ENCODE data around the gene GCNT2. TPM values are rescaled to one million over a fixed set of nuclear protein-coding genes. Genes with fewer than 3 reads are reported as not detected.

GCNT2 gene
- total and polyA plus RNA-seq, 2 of the 8 experiments (the other 6 are each of a cell fraction or from before 2014, with no cell fraction given) = 19.3 to 52.5 TPM

DNA sequence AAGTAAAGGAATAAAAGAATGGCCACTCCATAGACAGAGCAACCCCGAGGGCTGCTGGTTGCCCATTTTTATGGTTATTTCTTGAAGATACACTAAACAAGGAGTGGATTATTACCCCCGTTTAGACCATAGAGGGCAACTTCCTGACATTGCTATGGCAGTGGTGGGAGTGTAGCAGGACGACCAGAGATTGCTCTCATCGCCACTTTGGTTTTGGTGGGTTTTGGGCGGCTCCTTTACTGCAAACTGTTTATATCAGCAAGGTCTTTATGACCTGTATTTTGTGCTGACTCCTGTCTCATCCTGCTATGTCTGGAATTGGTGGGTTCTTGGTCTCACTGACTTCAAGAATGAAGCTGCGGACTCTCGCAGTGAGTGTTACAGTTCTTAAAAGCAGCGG is 94.5 kb downstream of the GCNT2 start:
- H3K79me1 ChIP-seq (ENCODE audit: low read depth, low read length) = peaks cover 7% of the 10 kb centered on the region
- peaks cover 7 to 78% of the 10 kb centered on the region in 2 experiments for H3K79me2 ChIP-seq (ENCODE audit: control insufficient read depth in 1 of 2, insufficient read depth in 2 of 2, low read length in 2 of 2)
- no peak overlapping the region for H3K4me2 ChIP-seq (ENCODE audit: insufficient read depth in 1 of 2, low read depth in 2 of 2, low read length in 2 of 2)
- H4K20me1 ChIP-seq (replicated peaks in 1 of 2; ENCODE audit: control insufficient read depth in 1 of 2, insufficient read depth in 2 of 2, low read length in 2 of 2) = peaks cover 3 to 10% of the 10 kb centered on the region in 2 experiments
- CTCF ChIA-PET (ENCODE audit: partially characterized antibody) = interaction anchor here (1.0 to 2.5 kb wide), 5 partner anchors 11 to 112 kb away, joined by 3 to 7 read pairs (median 4); no protein-coding TSS in a partner anchor
- no peaks in the 10 kb centered on the region for H3K23me2 ChIP-seq (ENCODE audit: low read depth, low read length)
- TF ChIP-seq KDM4A (IDR thresholded peaks at IDR 0.05; ENCODE audit: low read depth, low read length, severe bottlenecking) (no peak), EGR1 (IDR thresholded peaks at IDR 0.05; ENCODE audit: borderline replicate concordance, low read depth, low read length) (no peak), POU5F1 (IDR thresholded peaks at IDR 0.05; ENCODE audit: low read depth, low read length) (no peak), TAF7 (optimal IDR thresholded peaks at IDR 0.05; ENCODE audit: borderline replicate concordance, low read depth, low read length) (no peak), HDAC2 (IDR thresholded peaks at IDR 0.05; ENCODE audit: borderline replicate concordance in 1 of 2, low read depth in 2 of 2, low read length in 2 of 2) (no peak)
- TF ChIP-seq, protein P1, sequence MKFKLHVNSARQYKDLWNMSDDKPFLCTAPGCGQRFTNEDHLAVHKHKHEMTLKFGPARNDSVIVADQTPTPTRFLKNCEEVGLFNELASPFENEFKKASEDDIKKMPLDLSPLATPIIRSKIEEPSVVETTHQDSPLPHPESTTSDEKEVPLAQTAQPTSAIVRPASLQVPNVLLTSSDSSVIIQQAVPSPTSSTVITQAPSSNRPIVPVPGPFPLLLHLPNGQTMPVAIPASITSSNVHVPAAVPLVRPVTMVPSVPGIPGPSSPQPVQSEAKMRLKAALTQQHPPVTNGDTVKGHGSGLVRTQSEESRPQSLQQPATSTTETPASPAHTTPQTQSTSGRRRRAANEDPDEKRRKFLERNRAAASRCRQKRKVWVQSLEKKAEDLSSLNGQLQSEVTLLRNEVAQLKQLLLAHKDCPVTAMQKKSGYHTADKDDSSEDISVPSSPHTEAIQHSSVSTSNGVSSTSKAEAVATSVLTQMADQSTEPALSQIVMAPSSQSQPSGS (IDR thresholded peaks at IDR 0.05; ENCODE audit: low read length) = no peak
- FAIRE-seq (no peak), DNase-seq (ENCODE audit: low read depth in 1 of 2, low spot score in 2 of 2) (no peak)
- no peak overlapping the region for H2AK5ac ChIP-seq (ENCODE audit: low read depth, low read length)
- no peak overlapping the region for H3K27ac ChIP-seq (ENCODE audit: low read depth, low read length)
- WGBS, 2 experiments (ENCODE audit: extremely low coverage in 1 of 2, insufficient coverage in 1 of 2, insufficient read length in 1 of 2, insufficient replicate concordance in 2 of 2, low coverage in 1 of 2, low lambda C conversion rate in 2 of 2, missing lambda C conversion rate in 1 of 2) = 91% methylated on average over 8 of the region's 8 CpGs; no CpG with 5 or more reads in 1 of the 2 experiments
- no peaks in the 10 kb centered on the region for H3K27me3 ChIP-seq (replicated peaks in 1 of 4; ENCODE audit: control insufficient read depth in 3 of 4, extremely low read depth in 1 of 4, insufficient read depth in 3 of 4, low read length in 3 of 4)
- no peak overlapping the region for H3K4me3 ChIP-seq (ENCODE audit: extremely low read depth in 1 of 4, insufficient read depth in 2 of 4, low read depth in 3 of 4, low read length in 4 of 4)
- no peak overlapping the region for H2BK5ac ChIP-seq (ENCODE audit: low read depth, low read length)
- no peak overlapping the region for H2BK120ac ChIP-seq (replicated peaks; ENCODE audit: low read depth, low read length)
- no peak overlapping the region for H2BK12ac ChIP-seq (ENCODE audit: low read depth, low read length)
- H3K4ac ChIP-seq (replicated peaks; ENCODE audit: insufficient read length, low read depth, low read length) = no peak overlapping the region
- H3K4me1 ChIP-seq (replicated peaks in 1 of 4; ENCODE audit: control insufficient read depth in 3 of 4, insufficient read depth in 4 of 4, low read length in 3 of 4) = peaks cover 0 to 10% (median 0%) of the 10 kb centered on the region in 4 experiments; a peak in 3 of 7 replicates
- POLR2A ChIA-PET (ENCODE audit: partially characterized antibody) = interaction anchor here (1.0 to 1.4 kb wide), 3 partner anchors 17 to 95 kb away, joined by 3 to 7 read pairs (median 5); no protein-coding TSS in a partner anchor
- no peak overlapping the region for H4K91ac ChIP-seq (replicated peaks; ENCODE audit: insufficient read length, low read length)
- no peak overlapping the region for H2BK20ac ChIP-seq (ENCODE audit: low read length)
- H3K9ac ChIP-seq (replicated peaks in 1 of 4; ENCODE audit: extremely low read depth in 1 of 4, low read depth in 3 of 4, low read length in 3 of 4) = no peak overlapping the region
- H3K36me3 ChIP-seq (ENCODE audit: control insufficient read depth in 2 of 4, insufficient read depth in 4 of 4, low read length in 3 of 4) = peaks cover 0 to 16% (median 2%) of the 10 kb centered on the region in 4 experiments; a peak in 2 of 8 replicates
- H3K14ac ChIP-seq (ENCODE audit: insufficient read length) = no peak overlapping the region
- H3K56ac ChIP-seq (replicated peaks; ENCODE audit: insufficient read length, low read depth, low read length) = no peak overlapping the region
- H3K23ac ChIP-seq (ENCODE audit: insufficient read length) = no peak overlapping the region
- H4K8ac ChIP-seq (ENCODE audit: extremely low read depth, insufficient read depth, low read length) = no peak overlapping the region
- H2BK15ac ChIP-seq (ENCODE audit: low read length) = no peak overlapping the region
- H2AFZ ChIP-seq (ENCODE audit: low read length) = no peak overlapping the region
- H4K5ac ChIP-seq (ENCODE audit: insufficient read length, low read depth, low read length) = no peak overlapping the region
- no peak overlapping the region for H3K18ac ChIP-seq (ENCODE audit: extremely low read depth, low read length)
- peaks cover 0 to 2% of the 10 kb centered on the region in 2 experiments; a peak in 1 of 4 replicates for H3K9me3 ChIP-seq (ENCODE audit: insufficient read depth in 2 of 2, low read depth in 1 of 2, low read length in 1 of 2)
